ENCODE results near the gene SLC15A4.
"Not testable (repeated sequence)": the region's sequence is repeated elsewhere in the genome, so short reads cannot be mapped to it uniquely, and the experiment has no call there.

SLC15A4 gene

GRCh38 chr12:128811806-128812205 is 12.0 kb downstream of the SLC15A4 start:
- Histone ChIP-seq H3K27ac (no peak overlapping the region), H3K36me3 (ENCODE audit: insufficient read depth, low read length) (peaks cover 39% of the 10 kb centered on the region), H3K4me3 (no peak overlapping the region), H3K9ac (ENCODE audit: insufficient read length) (no peak overlapping the region), H3K9me3 (ENCODE audit: low read depth, low read length) (no peaks in the 10 kb centered on the region)
- TF ChIP-seq POLR2AphosphoS5 (IDR thresholded peaks at IDR 0.05; ENCODE audit: borderline replicate concordance, low read depth, low read length) (no peak), FOXP2 (optimal IDR thresholded peaks at IDR 0.05; ENCODE audit: control extremely low read depth, extremely low read length, insufficient read depth) (no peak), EZH2 (IDR thresholded peaks at IDR 0.05) (no peak)
- no peak for DNase-seq (ENCODE audit: low read depth, low spot score)

DNA sequence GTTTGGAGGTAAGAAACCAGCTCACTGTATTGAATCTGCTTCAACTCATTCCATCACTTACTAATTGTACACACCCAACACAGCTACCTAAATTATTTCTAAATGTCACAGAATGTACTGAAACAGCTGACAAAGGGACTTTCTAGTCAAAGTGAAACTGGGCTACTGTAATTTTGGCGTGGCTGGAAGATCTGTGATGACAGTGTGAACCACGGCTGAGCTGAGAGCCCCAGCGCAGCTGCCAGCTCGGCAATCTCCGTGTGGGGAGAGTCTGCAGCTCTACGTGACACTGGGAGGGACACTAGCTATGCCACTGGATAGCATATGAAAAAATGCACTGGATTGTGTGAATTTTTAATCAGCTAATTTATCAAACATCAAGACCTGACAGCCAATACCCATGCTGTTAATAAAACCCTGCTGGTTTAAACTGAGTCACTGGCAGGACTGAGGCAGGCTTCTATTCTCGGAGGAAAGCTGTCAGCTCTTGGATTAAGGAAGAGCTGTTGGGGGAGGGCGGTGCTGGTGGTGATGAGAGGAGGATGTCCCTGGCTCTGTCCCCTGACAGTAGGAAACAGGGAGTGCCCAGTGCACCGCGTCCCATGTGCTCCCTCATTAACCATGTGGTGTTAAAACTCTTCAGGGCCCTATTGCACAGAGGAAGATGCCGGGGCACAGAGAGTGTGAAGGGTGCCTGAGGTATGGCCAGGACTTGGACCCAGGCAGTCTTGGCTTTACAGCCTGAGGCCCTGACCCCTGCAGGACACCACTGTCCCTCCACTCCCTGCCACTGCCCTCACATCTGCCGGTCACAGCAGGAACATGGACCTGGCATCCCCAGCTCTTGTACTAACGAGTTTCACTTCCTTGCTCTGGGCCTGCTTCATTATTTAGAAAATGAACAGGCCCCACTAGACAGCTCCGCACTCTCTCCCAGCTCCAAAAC is 13.3 kb downstream of the SLC15A4 start:
- Histone ChIP-seq H3K4me3 (no peak overlapping the region), H3K27ac (no peak overlapping the region), H3K9ac (ENCODE audit: insufficient read length) (no peak overlapping the region), H3K9me3 (ENCODE audit: low read depth, low read length) (no peaks in the 10 kb centered on the region), H3K36me3 (ENCODE audit: insufficient read depth, low read length) (peaks cover 37% of the 10 kb centered on the region)
- no peak for DNase-seq (ENCODE audit: low read depth, low spot score)
- no peak for TF ChIP-seq EZH2 (IDR thresholded peaks at IDR 0.05)
- no peak for TF ChIP-seq FOXP2 (optimal IDR thresholded peaks at IDR 0.05; ENCODE audit: control extremely low read depth, extremely low read length, insufficient read depth)
- TF ChIP-seq POLR2AphosphoS5 (IDR thresholded peaks at IDR 0.05; ENCODE audit: borderline replicate concordance, low read depth, low read length), result no peak

GRCh38 chr12:128808651-128809050 is 15.1 kb downstream of the SLC15A4 start:
- H3K36me3 ChIP-seq (ENCODE audit: insufficient read depth, low read length), result peaks cover 41% of the 10 kb centered on the region
- H3K9me3 ChIP-seq (ENCODE audit: low read depth, low read length), result no peaks in the 10 kb centered on the region
- H3K9ac ChIP-seq (ENCODE audit: insufficient read length), result no peak overlapping the region
- H3K27ac ChIP-seq, result no peak overlapping the region
- TF ChIP-seq FOXP2 (optimal IDR thresholded peaks at IDR 0.05; ENCODE audit: control extremely low read depth, extremely low read length, insufficient read depth), result no peak
- no peak for TF ChIP-seq POLR2AphosphoS5 (IDR thresholded peaks at IDR 0.05; ENCODE audit: borderline replicate concordance, low read depth, low read length)
- no peak for DNase-seq (ENCODE audit: low read depth, low spot score)
- no peak overlapping the region for H3K4me3 ChIP-seq

GRCh38 chr12:128807161-128807724 is 16.5 kb downstream of the SLC15A4 start:
- Histone ChIP-seq H3K9ac (ENCODE audit: insufficient read length) (no peak overlapping the region), H3K9me3 (ENCODE audit: low read depth, low read length) (no peaks in the 10 kb centered on the region), H3K27ac (no peak overlapping the region), H3K4me3 (no peak overlapping the region), H3K36me3 (ENCODE audit: insufficient read depth, low read length) (peaks cover 36% of the 10 kb centered on the region)
- no peak for TF ChIP-seq EZH2 (IDR thresholded peaks at IDR 0.05)
- no peak for TF ChIP-seq FOXP2 (optimal IDR thresholded peaks at IDR 0.05; ENCODE audit: control extremely low read depth, extremely low read length, insufficient read depth)
- no peak for TF ChIP-seq POLR2AphosphoS5 (IDR thresholded peaks at IDR 0.05; ENCODE audit: borderline replicate concordance, low read depth, low read length)
- no peak for DNase-seq (ENCODE audit: low read depth, low spot score)

GRCh38 chr12:128806573-128806972 is 17.2 kb downstream of the SLC15A4 start:
- Histone ChIP-seq H3K9ac (ENCODE audit: insufficient read length) (no peak overlapping the region), H3K4me3 (no peak overlapping the region), H3K36me3 (ENCODE audit: insufficient read depth, low read length) (peaks cover 36% of the 10 kb centered on the region), H3K9me3 (ENCODE audit: low read depth, low read length) (no peaks in the 10 kb centered on the region), H3K27ac (no peak overlapping the region)
- no peak for DNase-seq (ENCODE audit: low read depth, low spot score)
- TF ChIP-seq POLR2AphosphoS5 (IDR thresholded peaks at IDR 0.05; ENCODE audit: borderline replicate concordance, low read depth, low read length) (no peak), EZH2 (IDR thresholded peaks at IDR 0.05) (no peak), FOXP2 (optimal IDR thresholded peaks at IDR 0.05; ENCODE audit: control extremely low read depth, extremely low read length, insufficient read depth) (no peak)

DNA sequence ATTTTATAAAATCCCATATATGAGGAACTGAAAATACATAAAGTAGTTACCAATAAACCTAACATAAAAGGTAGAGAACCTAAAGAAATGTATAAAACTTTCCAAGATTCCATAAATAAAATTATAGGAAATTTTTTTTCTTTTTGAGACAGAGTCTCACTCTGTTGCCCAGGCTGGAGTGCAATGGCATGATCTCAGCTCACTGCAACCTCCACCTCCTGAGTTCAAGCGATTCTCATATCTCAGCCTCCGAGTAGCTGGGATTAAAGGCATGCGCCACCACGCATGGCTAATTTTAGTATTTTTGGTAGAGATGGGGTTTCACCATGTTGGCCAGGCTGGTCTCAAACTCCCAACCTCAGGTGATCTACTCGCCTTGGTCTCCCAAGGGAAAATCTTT is 18.4 kb downstream of the SLC15A4 start:
- not testable (repeated sequence) for H3K9ac ChIP-seq (ENCODE audit: insufficient read length); DNase-seq (ENCODE audit: low read depth, low spot score); H3K27ac ChIP-seq; H3K4me3 ChIP-seq; H3K9me3 ChIP-seq (ENCODE audit: low read depth, low read length)
- H3K36me3 ChIP-seq (ENCODE audit: insufficient read depth, low read length), result peaks cover 47% of the 10 kb centered on the region

DNA sequence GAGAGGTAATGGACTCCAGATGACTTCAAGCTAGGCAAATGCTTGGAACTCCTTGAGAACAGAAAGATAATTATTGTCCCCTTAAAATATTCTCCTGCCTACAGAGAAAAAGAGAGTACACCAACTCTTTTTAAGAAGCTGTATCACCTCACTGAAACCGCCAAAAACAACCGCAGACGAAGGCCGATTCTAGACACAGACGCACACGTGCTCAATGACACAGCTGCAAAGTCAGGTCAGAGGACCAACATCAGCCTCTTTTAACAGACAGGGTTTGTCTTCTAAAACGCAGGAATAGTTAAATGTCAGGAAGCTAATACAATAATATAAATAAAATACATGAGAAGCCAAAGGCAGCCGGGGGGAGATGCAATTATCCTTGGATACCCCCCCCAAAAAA is 19.0 kb downstream of the SLC15A4 start:
- H3K9me3 ChIP-seq (ENCODE audit: low read depth, low read length), result no peaks in the 10 kb centered on the region
- H3K4me3 ChIP-seq, result no peak overlapping the region
- no peak overlapping the region for H3K9ac ChIP-seq (ENCODE audit: insufficient read length)
- no peak overlapping the region for H3K27ac ChIP-seq
- no peak for DNase-seq (ENCODE audit: low read depth, low spot score)
- peaks cover 51% of the 10 kb centered on the region for H3K36me3 ChIP-seq (ENCODE audit: insufficient read depth, low read length)
- TF ChIP-seq POLR2AphosphoS5 (IDR thresholded peaks at IDR 0.05; ENCODE audit: borderline replicate concordance, low read depth, low read length) (no peak), EZH2 (IDR thresholded peaks at IDR 0.05) (no peak), FOXP2 (optimal IDR thresholded peaks at IDR 0.05; ENCODE audit: control extremely low read depth, extremely low read length, insufficient read depth) (no peak)

DNA sequence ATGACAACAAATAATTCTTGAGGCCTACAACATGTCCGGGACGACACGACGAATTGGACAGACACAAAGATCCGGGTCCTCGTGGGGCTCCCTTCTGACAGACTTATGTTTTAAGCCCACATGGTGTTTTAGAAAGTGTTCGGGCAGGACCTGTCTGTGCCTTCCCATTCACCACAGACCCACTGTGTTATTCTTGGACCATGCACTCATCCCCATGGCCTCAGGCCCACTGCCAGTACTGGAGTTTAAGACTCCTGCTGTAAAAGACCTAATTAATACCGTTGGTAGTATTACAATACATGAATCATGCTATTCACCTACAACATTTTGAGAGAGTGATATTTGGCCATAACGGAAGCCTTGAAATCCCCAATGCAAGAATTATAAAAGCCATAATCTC is 20.0 kb downstream of the SLC15A4 start:
- Histone ChIP-seq H3K36me3 (ENCODE audit: insufficient read depth, low read length) (peaks cover 54% of the 10 kb centered on the region), H3K9me3 (ENCODE audit: low read depth, low read length) (no peaks in the 10 kb centered on the region), H3K27ac (no peak overlapping the region), H3K4me3 (no peak overlapping the region), H3K9ac (ENCODE audit: insufficient read length) (no peak overlapping the region)
- TF ChIP-seq FOXP2 (optimal IDR thresholded peaks at IDR 0.05; ENCODE audit: control extremely low read depth, extremely low read length, insufficient read depth) (no peak), POLR2AphosphoS5 (IDR thresholded peaks at IDR 0.05; ENCODE audit: borderline replicate concordance, low read depth, low read length) (no peak), EZH2 (IDR thresholded peaks at IDR 0.05) (no peak)
- DNase-seq (ENCODE audit: low read depth, low spot score), result no peak
